ENCODE results near the gene HS6ST1. TPM values are rescaled to one million over a fixed set of nuclear protein-coding genes. Genes with fewer than 3 reads are reported as not detected.

Gene HS6ST1
- total RNA-seq, 1 donor from 2014 or later: 68.5 TPM

GRCh38 chr2:128276878-128277675 is 41.6 kb downstream of the HS6ST1 start:
- TF ChIP-seq CTCF (IDR thresholded peaks at IDR 0.05) (no peak), POLR2AphosphoS5 (IDR thresholded peaks at IDR 0.05; ENCODE audit: insufficient read depth in 1 of 2, low read depth in 1 of 2) (no peak), POLR2A (IDR thresholded peaks at IDR 0.05) (no peak)
- peaks cover 44% of the 10 kb centered on the region for H3K4me1 ChIP-seq
- intact Hi-C loops (cut with DNase I): no loop called here
- no peaks in the 10 kb centered on the region for H3K9me3 ChIP-seq
- no peak overlapping the region for H3K4me3 ChIP-seq
- no peaks in the 10 kb centered on the region for H3K36me3 ChIP-seq
- no peaks in the 10 kb centered on the region for H3K27me3 ChIP-seq
- DNase-seq (ENCODE audit: extremely low spot score in 2 of 2): no peak
- H3K27ac ChIP-seq: no peak overlapping the region

- intact Hi-C loops (cut with DNase I): no loop called here
- no peak overlapping the region for H3K4me3 ChIP-seq
- H3K36me3 ChIP-seq: no peaks in the 10 kb centered on the region
- no peak for DNase-seq (ENCODE audit: extremely low spot score in 2 of 2)
- TF ChIP-seq CTCF (IDR thresholded peaks at IDR 0.05) (no peak), POLR2AphosphoS5 (IDR thresholded peaks at IDR 0.05; ENCODE audit: insufficient read depth in 1 of 2, low read depth in 1 of 2) (no peak), POLR2A (IDR thresholded peaks at IDR 0.05) (no peak)
- no peak overlapping the region for H3K27ac ChIP-seq
- H3K27me3 ChIP-seq: no peaks in the 10 kb centered on the region
- peaks cover 33% of the 10 kb centered on the region for H3K4me1 ChIP-seq
- H3K9me3 ChIP-seq: no peaks in the 10 kb centered on the region
These were observed 43.1 kb downstream of the HS6ST1 start for GRCh38 chr2:128275498-128276045.

GRCh38 chr2:128274218-128274617 is 44.5 kb downstream of the HS6ST1 start:
- TF ChIP-seq POLR2A (IDR thresholded peaks at IDR 0.05) (no peak), POLR2AphosphoS5 (IDR thresholded peaks at IDR 0.05; ENCODE audit: insufficient read depth in 1 of 2, low read depth in 1 of 2) (no peak), CTCF (IDR thresholded peaks at IDR 0.05) (no peak)
- no peaks in the 10 kb centered on the region for H3K36me3 ChIP-seq
- no peak overlapping the region for H3K27ac ChIP-seq
- peaks cover 25% of the 10 kb centered on the region for H3K4me1 ChIP-seq
- H3K9me3 ChIP-seq: no peaks in the 10 kb centered on the region
- DNase-seq (ENCODE audit: extremely low spot score in 2 of 2): no peak
- intact Hi-C loops (cut with DNase I): no loop called here
- no peaks in the 10 kb centered on the region for H3K27me3 ChIP-seq
- H3K4me3 ChIP-seq: no peak overlapping the region

DNA sequence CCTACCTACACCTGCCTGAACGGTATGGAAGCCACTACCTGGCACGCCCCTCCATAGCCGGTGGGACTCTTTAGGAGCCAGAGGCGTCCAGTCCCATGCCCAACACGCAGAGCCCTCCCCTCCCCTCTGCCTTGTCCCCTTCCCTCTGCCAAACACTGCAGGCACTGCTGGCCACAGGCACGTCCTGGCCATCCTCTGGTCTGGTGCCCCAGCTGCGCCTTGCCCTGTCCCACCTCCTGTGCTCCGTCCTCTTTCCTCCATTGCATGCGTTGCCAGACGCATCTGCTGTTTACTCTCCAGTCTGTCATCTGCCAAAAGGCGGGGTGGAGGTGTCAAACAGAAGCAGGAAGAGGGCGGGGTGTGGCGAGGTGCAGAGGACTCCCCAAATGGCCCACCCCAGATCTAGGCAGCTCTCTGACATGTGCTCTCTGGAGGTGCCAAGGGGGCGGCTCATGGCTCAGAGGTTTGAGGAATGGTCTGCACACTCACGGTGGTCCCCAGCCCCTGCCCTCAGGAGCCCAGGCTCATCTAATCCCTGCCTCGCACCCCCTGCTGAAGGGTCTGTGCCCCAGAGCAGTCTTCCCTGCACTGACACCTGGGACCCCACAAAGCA is 45.1 kb downstream of the HS6ST1 start:
- TF ChIP-seq CTCF (IDR thresholded peaks at IDR 0.05): no peak
- no peak for TF ChIP-seq POLR2A (IDR thresholded peaks at IDR 0.05)
- TF ChIP-seq POLR2AphosphoS5 (IDR thresholded peaks at IDR 0.05; ENCODE audit: insufficient read depth in 1 of 2, low read depth in 1 of 2): no peak
- Histone ChIP-seq H3K4me3 (no peak overlapping the region), H3K27ac (no peak overlapping the region), H3K9me3 (no peaks in the 10 kb centered on the region), H3K27me3 (no peaks in the 10 kb centered on the region), H3K36me3 (no peaks in the 10 kb centered on the region), H3K4me1 (peaks cover 22% of the 10 kb centered on the region)
- intact Hi-C loops (cut with DNase I): no loop called here
- no peak for DNase-seq (ENCODE audit: extremely low spot score in 2 of 2)
